ENCODE data around the gene BATF. TPM values are rescaled to one million over a fixed set of nuclear protein-coding genes. Genes with fewer than 3 reads are reported as not detected.

The BATF gene
- total RNA-seq, 2 experiments from 2014 or later = 39.4 to 41.0 TPM

GRCh38 chr14:75492832-75493591, 29.3 kb upstream of the BATF start:
- no peak overlapping the region for H3K4me3 Mint-ChIP-seq
- POLR2A ChIA-PET = no interaction called here
- CTCF ChIA-PET = interaction anchor here (0.6 to 1.2 kb wide), 3 partner anchors 50 to 388 kb away, joined by 3 to 6 read pairs (median 3); no protein-coding TSS in a partner anchor
- peaks cover 60% of the 10 kb centered on the region for H3K4me1 Mint-ChIP-seq
- no peak overlapping the region for H3K27ac Mint-ChIP-seq
- H3K9me3 Mint-ChIP-seq = peaks cover 6% of the 10 kb centered on the region
- no peak for DNase-seq
- H3K36me3 Mint-ChIP-seq (ENCODE audit: low read depth) = no peaks in the 10 kb centered on the region
- no peaks in the 10 kb centered on the region for H3K27me3 Mint-ChIP-seq

- Mint-ChIP-seq H3K27ac (no peak overlapping the region), H3K4me1 (peaks cover 54% of the 10 kb centered on the region), H3K9me3 (peaks cover 6% of the 10 kb centered on the region), H3K4me3 (no peak overlapping the region), H3K27me3 (no peaks in the 10 kb centered on the region), H3K36me3 (ENCODE audit: low read depth) (no peaks in the 10 kb centered on the region)
- ChIA-PET CTCF (interaction anchor here (0.6 to 1.0 kb wide), 2 partner anchors 188 to 388 kb away, joined by 3 to 6 read pairs; no protein-coding TSS in a partner anchor), POLR2A (no interaction called here)
- no peak for DNase-seq
Measured at GRCh38 chr14:75493592-75494087, 28.6 kb upstream of the BATF start.

GRCh38 chr14:75494896-75495295, 27.4 kb upstream of the BATF start:
- H3K4me1 Mint-ChIP-seq = peaks cover 49% of the 10 kb centered on the region
- CTCF ChIA-PET = interaction anchor here (0.6 to 2.2 kb wide), 8 partner anchors 14 to 183 kb away, joined by 3 to 12 read pairs (median 3); no protein-coding TSS in a partner anchor
- H3K4me3 Mint-ChIP-seq = no peak overlapping the region
- no peak for DNase-seq
- H3K9me3 Mint-ChIP-seq = peaks cover 6% of the 10 kb centered on the region
- no peaks in the 10 kb centered on the region for H3K36me3 Mint-ChIP-seq (ENCODE audit: low read depth)
- H3K27me3 Mint-ChIP-seq = no peaks in the 10 kb centered on the region
- POLR2A ChIA-PET = no interaction called here
- H3K27ac Mint-ChIP-seq = no peak overlapping the region

GRCh38 chr14:75495399-75495798, 26.9 kb upstream of the BATF start:
- no peak overlapping the region for H3K4me3 Mint-ChIP-seq

DNA sequence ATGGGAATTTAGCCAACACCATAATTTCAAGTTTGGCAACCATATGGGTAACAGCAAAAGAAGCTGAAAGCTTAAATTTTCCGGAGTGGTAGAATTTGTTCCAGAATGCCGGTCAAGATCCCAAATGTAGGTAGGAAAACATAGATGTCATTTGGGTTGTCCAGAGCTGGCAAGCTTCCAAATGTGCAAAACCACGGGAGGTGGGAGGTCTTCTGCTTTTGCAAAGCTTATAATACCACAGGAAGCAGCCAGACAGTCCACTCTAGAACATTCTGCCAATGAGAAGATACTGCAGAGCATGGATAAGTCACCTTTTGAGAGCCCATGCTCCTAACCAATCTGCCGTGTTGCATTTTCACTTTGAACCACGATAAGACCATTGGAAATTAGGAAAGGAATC, 26.4 kb upstream of the BATF start:
- Mint-ChIP-seq H3K27me3 (no peaks in the 10 kb centered on the region), H3K9me3 (peaks cover 4% of the 10 kb centered on the region), H3K4me3 (no peak overlapping the region), H3K4me1 (peaks cover 44% of the 10 kb centered on the region), H3K27ac (no peak overlapping the region), H3K36me3 (ENCODE audit: low read depth) (no peaks in the 10 kb centered on the region)
- POLR2A ChIA-PET = interaction anchor here (0.7 kb wide), 1 partner anchor 194 kb away, joined by 3 read pairs; no protein-coding TSS in a partner anchor
- CTCF ChIA-PET = interaction anchor here (0.9 to 2.2 kb wide), 9 partner anchors 11 to 192 kb away, joined by 3 to 12 read pairs (median 4); partner anchors contain the start of gene FLVCR2
- DNase-seq = no peak

More at GRCh38 chr14:75495399-75495798, 26.9 kb upstream of the BATF start:
- DNase-seq = no peak
- H3K27me3 Mint-ChIP-seq = no peaks in the 10 kb centered on the region
- ChIA-PET CTCF (interaction anchor here (0.6 to 2.2 kb wide), 6 partner anchors 14 to 184 kb away, joined by 3 to 12 read pairs (median 4); no protein-coding TSS in a partner anchor), POLR2A (interaction anchor here (0.7 kb wide), 1 partner anchor 194 kb away, joined by 3 read pairs; no protein-coding TSS in a partner anchor)
- no peaks in the 10 kb centered on the region for H3K36me3 Mint-ChIP-seq (ENCODE audit: low read depth)
- no peak overlapping the region for H3K27ac Mint-ChIP-seq
- H3K4me1 Mint-ChIP-seq = peaks cover 47% of the 10 kb centered on the region
- H3K9me3 Mint-ChIP-seq = peaks cover 6% of the 10 kb centered on the region

DNA sequence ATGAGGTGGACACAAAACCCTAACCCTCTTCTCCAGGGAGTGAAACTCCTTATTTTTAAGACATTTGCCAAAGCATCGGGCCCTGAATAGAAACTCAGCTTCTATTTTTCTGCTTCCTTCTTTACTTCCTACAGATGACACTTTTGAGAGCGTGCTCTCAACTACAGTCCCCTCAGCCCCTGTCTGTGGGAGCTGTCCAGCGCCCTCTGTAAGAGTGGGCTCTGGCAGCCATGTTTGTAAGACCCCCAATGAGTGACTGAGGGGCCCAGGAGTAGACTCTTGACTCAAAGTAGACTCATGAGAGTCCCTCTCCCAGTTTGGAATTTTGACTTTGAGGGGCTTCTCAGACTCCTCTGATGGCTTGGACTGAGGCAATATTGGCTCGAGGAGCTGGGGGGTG, 25.5 kb upstream of the BATF start:
- no peak overlapping the region for H3K4me3 Mint-ChIP-seq
- H3K4me1 Mint-ChIP-seq = peaks cover 44% of the 10 kb centered on the region
- H3K27ac Mint-ChIP-seq = peak overlapping the region; percentile 76
- DNase-seq = no peak
- CTCF ChIA-PET = interaction anchor here (0.6 to 2.7 kb wide), 13 partner anchors 8 to 197 kb away, joined by 3 to 11 read pairs (median 4); partner anchors contain the start of genes BATF and FLVCR2
- no peaks in the 10 kb centered on the region for H3K36me3 Mint-ChIP-seq (ENCODE audit: low read depth)
- no peaks in the 10 kb centered on the region for H3K27me3 Mint-ChIP-seq
- POLR2A ChIA-PET = interaction anchor here (0.6 kb wide), 1 partner anchor 238 kb away, joined by 3 read pairs; no protein-coding TSS in a partner anchor
- H3K9me3 Mint-ChIP-seq = peaks cover 4% of the 10 kb centered on the region

- no peak for DNase-seq
- Mint-ChIP-seq H3K4me3 (no peak overlapping the region), H3K4me1 (peaks cover 44% of the 10 kb centered on the region)
Measured at GRCh38 chr14:75497191-75497590, 25.1 kb upstream of the BATF start.

DNA sequence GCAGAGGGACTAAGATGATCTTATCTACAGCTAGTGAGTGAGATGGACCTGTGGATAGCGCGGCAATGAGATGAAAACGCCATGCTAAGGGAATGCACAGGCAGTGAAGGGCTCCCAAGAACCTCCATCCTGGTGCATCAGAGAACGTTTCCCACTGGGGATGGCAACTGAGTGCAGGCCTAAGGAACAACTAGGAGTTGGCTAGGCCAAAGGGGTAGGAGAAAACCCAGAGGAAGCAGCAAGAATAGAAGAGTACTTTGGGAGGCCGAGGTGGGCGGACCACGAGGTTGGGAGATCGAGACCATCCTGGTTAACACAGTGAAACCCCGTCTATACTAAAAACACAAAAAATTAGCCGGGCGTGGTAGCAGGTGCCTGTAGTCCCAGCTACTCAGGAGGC, 24.6 kb upstream of the BATF start:
- H3K27me3 Mint-ChIP-seq = no peaks in the 10 kb centered on the region
- peaks cover 4% of the 10 kb centered on the region for H3K9me3 Mint-ChIP-seq
- peak overlapping the region; percentile 76 for H3K27ac Mint-ChIP-seq
- no peaks in the 10 kb centered on the region for H3K36me3 Mint-ChIP-seq (ENCODE audit: low read depth)
- ChIA-PET POLR2A (no interaction called here), CTCF (interaction anchor here (0.7 to 2.7 kb wide), 8 partner anchors 9 to 190 kb away, joined by 3 to 11 read pairs (median 4); partner anchors contain the start of gene BATF)
- DNase-seq = no peak
- H3K4me3 Mint-ChIP-seq = no peak overlapping the region
- H3K4me1 Mint-ChIP-seq = peaks cover 43% of the 10 kb centered on the region

More at GRCh38 chr14:75497191-75497590, 25.1 kb upstream of the BATF start:
- H3K9me3 Mint-ChIP-seq = peaks cover 4% of the 10 kb centered on the region
- peak overlapping the region; percentile 76 for H3K27ac Mint-ChIP-seq
- no peaks in the 10 kb centered on the region for H3K27me3 Mint-ChIP-seq
- H3K36me3 Mint-ChIP-seq (ENCODE audit: low read depth) = no peaks in the 10 kb centered on the region
- ChIA-PET CTCF (interaction anchor here (0.6 to 2.7 kb wide), 12 partner anchors 8 to 198 kb away, joined by 3 to 11 read pairs (median 4); partner anchors contain the start of genes BATF and FLVCR2), POLR2A (interaction anchor here (0.6 kb wide), 1 partner anchor 238 kb away, joined by 3 read pairs; no protein-coding TSS in a partner anchor)

DNA sequence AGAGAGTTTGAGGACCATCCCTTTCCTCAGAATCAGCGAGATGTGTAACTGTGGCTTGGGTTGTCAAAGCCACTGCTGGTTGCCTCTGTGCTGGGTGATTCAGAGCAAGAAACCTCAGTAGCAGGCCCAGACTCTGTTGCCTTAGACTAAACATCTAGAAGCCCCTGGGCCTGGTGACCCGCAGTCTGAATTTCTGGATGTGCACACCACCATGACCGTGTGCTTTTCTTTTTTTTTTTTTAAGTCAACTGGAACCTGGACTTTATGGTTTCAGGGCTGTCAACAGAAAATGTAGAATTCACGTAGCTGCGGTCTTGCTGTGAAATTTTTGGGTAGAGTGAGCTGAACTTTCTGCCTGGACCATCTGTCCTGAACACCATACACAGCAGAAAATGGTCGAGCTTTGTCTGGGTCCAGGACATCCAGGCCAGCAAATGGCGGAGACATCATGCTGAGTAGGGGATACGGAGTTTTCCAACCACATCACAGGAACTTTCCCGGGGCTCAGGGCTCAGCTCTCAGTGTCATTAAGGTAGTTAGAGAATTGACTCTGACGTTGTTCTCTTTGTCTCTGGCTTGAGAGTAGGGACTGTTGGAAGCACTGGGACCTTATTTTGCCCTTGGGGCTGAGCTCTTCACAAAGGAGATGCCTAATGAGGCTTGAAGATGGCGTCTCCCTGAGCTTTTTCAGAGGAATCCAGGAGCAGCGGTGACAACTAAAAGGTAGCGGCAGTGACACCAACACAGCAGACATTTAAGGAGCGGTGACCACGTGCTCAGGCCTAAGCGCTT, 23.0 kb upstream of the BATF start:
- H3K9me3 Mint-ChIP-seq = peaks cover 11% of the 10 kb centered on the region
- no peak for DNase-seq
- POLR2A ChIA-PET = no interaction called here

GRCh38 chr14:75501080-75501479, 21.2 kb upstream of the BATF start:
- CTCF ChIA-PET = interaction anchor here (0.5 kb wide), 1 partner anchor 12 kb away, joined by 3 read pairs; no protein-coding TSS in a partner anchor

More for the DNA sequence above, 23.0 kb upstream of the BATF start:
- no peaks in the 10 kb centered on the region for H3K36me3 Mint-ChIP-seq (ENCODE audit: low read depth)
- CTCF ChIA-PET = interaction anchor here (0.6 to 2.7 kb wide), 4 partner anchors 7 to 178 kb away, joined by 4 to 11 read pairs (median 5); partner anchors contain the start of gene BATF
- no peak overlapping the region for H3K4me3 Mint-ChIP-seq
- H3K27ac Mint-ChIP-seq = no peak overlapping the region
- H3K27me3 Mint-ChIP-seq = no peaks in the 10 kb centered on the region
- H3K4me1 Mint-ChIP-seq = peaks cover 33% of the 10 kb centered on the region

GRCh38 chr14:75504411-75504810, 17.9 kb upstream of the BATF start:
- peaks cover 2% of the 10 kb centered on the region for H3K27me3 Mint-ChIP-seq
- no peak for DNase-seq
- H3K36me3 Mint-ChIP-seq (ENCODE audit: low read depth) = no peaks in the 10 kb centered on the region
- peaks cover 18% of the 10 kb centered on the region for H3K9me3 Mint-ChIP-seq
- H3K4me1 Mint-ChIP-seq = no peaks in the 10 kb centered on the region
- CTCF ChIA-PET = interaction anchor here (1.2 kb wide), 1 partner anchor 22 kb away, joined by 3 read pairs; no protein-coding TSS in a partner anchor
- H3K4me3 Mint-ChIP-seq = no peak overlapping the region
- no peak overlapping the region for H3K27ac Mint-ChIP-seq
- POLR2A ChIA-PET = no interaction called here

More at GRCh38 chr14:75501080-75501479, 21.2 kb upstream of the BATF start:
- Mint-ChIP-seq H3K36me3 (ENCODE audit: low read depth) (no peaks in the 10 kb centered on the region), H3K4me3 (no peak overlapping the region), H3K9me3 (peaks cover 9% of the 10 kb centered on the region), H3K4me1 (peaks cover 20% of the 10 kb centered on the region), H3K27ac (no peak overlapping the region), H3K27me3 (no peaks in the 10 kb centered on the region)
- DNase-seq = no peak
- POLR2A ChIA-PET = no interaction called here

- CTCF ChIA-PET = interaction anchor here (0.6 to 3.6 kb wide), 6 partner anchors 8 to 19 kb away, joined by 4 to 15 read pairs (median 4); no protein-coding TSS in a partner anchor
- POLR2A ChIA-PET = no interaction called here
- H3K4me3 Mint-ChIP-seq = no peak overlapping the region
- peaks cover 2% of the 10 kb centered on the region for H3K27me3 Mint-ChIP-seq
- no peak for DNase-seq
- H3K9me3 Mint-ChIP-seq = peaks cover 35% of the 10 kb centered on the region
- no peak overlapping the region for H3K27ac Mint-ChIP-seq
- peaks cover 14% of the 10 kb centered on the region for H3K36me3 Mint-ChIP-seq (ENCODE audit: low read depth)
- no peaks in the 10 kb centered on the region for H3K4me1 Mint-ChIP-seq
Measured at GRCh38 chr14:75506930-75507329, 15.3 kb upstream of the BATF start.
